ENCODE measurements around the gene GET4.

GET4 gene

DNA sequence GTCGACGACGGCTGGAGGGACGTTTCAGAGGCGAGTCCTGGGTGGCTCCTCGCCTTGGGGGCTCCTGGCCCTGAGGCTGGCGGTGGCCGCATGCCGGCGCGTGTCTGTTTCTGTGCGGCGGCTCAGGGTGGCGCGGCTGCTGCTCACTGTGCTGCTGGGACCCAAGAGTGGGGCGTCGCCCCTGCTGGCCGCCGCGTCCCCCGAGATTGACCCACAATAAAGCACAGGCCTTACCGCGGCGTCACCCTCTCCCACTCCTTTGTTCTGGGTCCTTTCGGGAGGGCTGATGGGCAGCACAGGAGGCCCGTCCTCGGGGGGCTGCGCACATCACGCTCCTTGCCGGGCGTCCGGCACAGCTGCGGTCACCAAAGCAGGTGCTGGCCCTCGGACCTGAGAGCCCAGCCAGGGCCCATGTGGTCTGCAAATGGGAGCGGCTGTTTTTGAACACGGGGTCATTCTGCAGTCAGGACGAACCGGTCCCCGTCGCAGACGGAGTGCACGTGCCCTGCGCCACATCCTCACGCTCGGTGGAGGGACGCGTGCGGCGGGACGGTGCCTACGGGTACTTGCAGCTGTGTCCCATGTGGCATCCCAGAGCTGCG lies 19.2 kb downstream of the GET4 start:
- no peak for DNase-seq (ENCODE audit: low read depth)
- TF ChIP-seq, protein P1, sequence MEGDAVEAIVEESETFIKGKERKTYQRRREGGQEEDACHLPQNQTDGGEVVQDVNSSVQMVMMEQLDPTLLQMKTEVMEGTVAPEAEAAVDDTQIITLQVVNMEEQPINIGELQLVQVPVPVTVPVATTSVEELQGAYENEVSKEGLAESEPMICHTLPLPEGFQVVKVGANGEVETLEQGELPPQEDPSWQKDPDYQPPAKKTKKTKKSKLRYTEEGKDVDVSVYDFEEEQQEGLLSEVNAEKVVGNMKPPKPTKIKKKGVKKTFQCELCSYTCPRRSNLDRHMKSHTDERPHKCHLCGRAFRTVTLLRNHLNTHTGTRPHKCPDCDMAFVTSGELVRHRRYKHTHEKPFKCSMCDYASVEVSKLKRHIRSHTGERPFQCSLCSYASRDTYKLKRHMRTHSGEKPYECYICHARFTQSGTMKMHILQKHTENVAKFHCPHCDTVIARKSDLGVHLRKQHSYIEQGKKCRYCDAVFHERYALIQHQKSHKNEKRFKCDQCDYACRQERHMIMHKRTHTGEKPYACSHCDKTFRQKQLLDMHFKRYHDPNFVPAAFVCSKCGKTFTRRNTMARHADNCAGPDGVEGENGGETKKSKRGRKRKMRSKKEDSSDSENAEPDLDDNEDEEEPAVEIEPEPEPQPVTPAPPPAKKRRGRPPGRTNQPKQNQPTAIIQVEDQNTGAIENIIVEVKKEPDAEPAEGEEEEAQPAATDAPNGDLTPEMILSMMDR (IDR thresholded peaks at IDR 0.05; ENCODE audit: low read length, missing control alignments): no peak
- H3K4me3 ChIP-seq (replicated peaks; ENCODE audit: low read depth, low read length): no peak overlapping the region

DNA sequence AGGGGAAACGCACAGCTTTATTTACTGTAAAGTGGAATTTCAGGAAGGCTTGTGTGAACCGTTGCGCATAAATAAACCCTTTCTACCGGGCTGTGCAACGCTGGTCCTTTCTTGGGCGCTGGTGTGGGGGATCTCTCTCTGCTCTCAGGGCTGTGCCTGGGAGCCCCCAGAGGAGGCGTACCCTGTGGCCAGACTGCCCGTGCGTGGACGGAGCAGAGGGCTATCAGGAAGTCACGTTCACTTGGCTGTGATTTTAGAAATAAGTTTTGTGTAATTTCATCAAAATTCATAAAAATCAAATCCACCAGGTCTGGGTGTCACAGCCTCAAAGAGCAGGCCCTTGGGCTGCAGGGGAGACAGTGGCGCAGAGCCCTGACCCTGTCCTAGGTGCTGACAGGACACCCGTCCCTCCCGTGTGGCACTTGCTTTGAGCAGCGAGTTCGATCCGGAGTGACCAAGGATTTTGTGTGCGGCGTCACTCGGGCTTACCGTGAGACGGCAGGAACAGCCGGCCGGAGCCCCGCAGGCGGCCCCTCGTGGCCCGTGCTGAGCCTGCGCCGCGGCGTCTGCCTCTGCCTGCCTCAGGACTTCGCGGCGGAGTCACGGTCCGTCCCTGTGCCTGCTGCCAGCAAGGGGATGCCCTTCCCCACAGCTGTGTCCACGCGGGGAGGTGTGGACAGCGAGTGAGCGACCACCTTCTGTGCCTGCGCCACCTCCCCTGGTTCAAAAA lies 20.2 kb downstream of the GET4 start:
- no peak for DNase-seq (ENCODE audit: low read depth)
- TF ChIP-seq, protein P1 (IDR thresholded peaks at IDR 0.05; ENCODE audit: low read length, missing control alignments): no peak
- no peak overlapping the region for H3K4me3 ChIP-seq (replicated peaks; ENCODE audit: low read depth, low read length)

DNA sequence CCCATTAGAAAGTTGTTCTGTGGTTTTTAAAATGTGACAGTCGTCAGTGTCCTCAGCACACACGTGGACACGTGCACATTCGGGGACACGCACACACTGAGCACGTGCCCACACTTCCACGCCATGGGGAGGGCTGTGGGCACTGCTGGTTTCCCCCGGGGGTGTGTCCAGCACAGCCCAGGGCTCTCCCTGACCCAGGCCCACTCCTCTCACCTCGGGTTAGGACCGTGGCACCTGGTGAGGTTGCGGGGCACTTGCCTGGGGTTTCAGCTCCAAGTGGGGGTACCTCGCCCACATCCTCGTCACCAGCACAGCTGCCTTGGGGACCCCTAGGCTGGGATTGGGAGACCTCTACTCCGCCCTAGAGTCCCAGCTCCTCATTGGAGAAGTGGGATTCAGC lies 20.7 kb downstream of the GET4 start:
- H3K4me3 ChIP-seq (replicated peaks; ENCODE audit: low read depth, low read length): no peak overlapping the region
- no peak for DNase-seq (ENCODE audit: low read depth)
- TF ChIP-seq, protein P1 (IDR thresholded peaks at IDR 0.05; ENCODE audit: low read length, missing control alignments): no peak

DNA sequence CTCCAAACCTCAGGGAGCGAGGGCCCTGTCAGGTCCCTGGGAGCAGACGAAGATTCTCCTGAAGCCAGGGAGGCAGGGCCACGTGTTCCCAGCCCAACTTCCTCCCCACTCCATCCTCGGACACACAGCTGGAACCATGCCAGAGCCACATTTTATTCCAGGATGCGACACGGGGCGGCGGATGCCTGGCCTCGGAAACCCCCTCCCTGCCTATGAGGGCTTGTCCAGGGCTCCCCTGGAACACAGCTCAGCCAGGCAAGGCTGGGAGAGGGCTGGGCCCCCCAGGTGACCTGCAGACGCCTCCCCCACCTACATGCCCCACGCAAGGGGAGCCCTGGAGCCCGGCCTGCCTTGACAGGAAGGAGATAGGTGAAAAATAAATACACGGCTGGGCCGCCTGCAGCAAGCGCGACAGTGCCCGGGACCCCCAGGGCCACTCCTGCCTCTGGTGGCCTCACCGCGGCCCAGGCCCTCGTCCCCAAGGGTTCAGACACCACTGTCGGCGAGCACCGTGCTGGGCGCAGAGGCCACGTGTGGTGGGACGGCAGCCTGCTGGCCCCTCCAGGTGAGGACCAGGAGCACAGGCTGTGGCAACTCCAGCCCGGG lies 21.5 kb downstream of the GET4 start:
- TF ChIP-seq, protein P1 (IDR thresholded peaks at IDR 0.05; ENCODE audit: low read length, missing control alignments): no peak

DNA sequence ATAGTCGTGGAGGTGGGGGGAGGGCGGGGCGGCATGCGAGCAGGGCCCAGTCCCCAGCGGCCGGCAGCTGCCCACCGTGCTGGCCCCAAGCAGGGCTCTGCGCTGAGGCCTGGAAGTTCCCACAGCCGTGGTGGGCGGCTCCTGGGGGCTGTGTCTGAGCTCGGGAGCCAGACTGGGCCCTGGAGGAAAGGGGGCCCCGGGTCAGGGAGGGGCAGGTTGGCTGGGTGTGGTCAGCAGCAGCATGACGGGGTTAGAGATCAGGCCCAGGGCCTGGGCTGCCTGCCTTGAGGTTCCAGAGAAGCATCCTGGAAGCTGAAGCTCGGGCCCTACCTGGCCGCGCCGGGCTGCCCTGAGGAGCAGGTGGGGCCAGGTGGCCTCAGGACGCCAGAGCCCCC lies 22.1 kb downstream of the GET4 start:
- TF ChIP-seq, protein P1 (IDR thresholded peaks at IDR 0.05; ENCODE audit: low read length, missing control alignments): no peak
- no peak for DNase-seq (ENCODE audit: low read depth)
- H3K4me3 ChIP-seq (replicated peaks; ENCODE audit: low read depth, low read length): no peak overlapping the region

More for the DNA sequence above, 21.5 kb downstream of the GET4 start:
- no peak overlapping the region for H3K4me3 ChIP-seq (replicated peaks; ENCODE audit: low read depth, low read length)
- DNase-seq (ENCODE audit: low read depth): peak; percentile 25

DNA sequence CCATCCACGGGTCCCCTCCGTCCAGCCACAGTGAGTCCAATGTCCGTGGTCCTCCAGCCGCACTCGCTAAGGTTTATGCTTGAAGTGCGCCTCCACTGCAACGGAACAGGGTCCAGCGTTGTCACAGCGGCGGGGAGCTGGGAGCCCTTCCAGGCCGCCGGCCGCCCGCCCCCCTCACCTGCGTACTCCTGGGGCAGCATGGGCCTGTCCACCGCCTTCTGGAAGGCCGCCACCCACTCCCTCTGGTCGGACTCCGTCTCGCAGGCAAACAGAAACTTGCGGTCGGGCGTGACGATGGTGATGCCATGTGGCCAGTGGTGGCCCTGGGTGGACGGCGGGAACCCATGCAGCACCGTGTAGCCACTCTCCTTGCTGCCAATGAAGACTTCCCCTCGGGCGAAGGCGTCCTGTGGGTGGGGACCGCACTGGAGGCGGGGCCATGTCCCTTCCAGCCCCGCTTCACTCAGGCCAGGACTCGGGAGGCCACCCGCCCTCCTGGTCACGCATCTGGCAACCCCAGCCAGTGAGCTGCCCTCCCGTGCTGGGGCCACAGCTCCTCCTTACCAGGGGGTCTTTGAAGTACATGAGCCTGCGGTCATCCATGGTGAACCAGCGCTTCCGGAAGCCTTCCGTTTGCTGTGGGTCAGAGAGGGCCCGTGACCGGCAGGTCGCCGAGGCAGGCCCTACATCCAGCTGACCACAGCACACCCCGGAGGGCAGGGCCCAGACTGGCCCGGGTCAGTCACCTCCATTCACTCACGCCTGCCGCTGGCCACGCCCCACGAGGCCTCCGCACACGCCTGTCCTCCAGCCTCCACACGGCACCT lies 22.7 kb downstream of the GET4 start:
- no peak overlapping the region for H3K4me3 ChIP-seq (replicated peaks; ENCODE audit: low read depth, low read length)
- TF ChIP-seq, protein P1 (IDR thresholded peaks at IDR 0.05; ENCODE audit: low read length, missing control alignments): no peak
- no peak for DNase-seq (ENCODE audit: low read depth)

Data from fibroblast of pulmonary artery (primary cell).